ENCODE data around the gene RALGDS.

DNA sequence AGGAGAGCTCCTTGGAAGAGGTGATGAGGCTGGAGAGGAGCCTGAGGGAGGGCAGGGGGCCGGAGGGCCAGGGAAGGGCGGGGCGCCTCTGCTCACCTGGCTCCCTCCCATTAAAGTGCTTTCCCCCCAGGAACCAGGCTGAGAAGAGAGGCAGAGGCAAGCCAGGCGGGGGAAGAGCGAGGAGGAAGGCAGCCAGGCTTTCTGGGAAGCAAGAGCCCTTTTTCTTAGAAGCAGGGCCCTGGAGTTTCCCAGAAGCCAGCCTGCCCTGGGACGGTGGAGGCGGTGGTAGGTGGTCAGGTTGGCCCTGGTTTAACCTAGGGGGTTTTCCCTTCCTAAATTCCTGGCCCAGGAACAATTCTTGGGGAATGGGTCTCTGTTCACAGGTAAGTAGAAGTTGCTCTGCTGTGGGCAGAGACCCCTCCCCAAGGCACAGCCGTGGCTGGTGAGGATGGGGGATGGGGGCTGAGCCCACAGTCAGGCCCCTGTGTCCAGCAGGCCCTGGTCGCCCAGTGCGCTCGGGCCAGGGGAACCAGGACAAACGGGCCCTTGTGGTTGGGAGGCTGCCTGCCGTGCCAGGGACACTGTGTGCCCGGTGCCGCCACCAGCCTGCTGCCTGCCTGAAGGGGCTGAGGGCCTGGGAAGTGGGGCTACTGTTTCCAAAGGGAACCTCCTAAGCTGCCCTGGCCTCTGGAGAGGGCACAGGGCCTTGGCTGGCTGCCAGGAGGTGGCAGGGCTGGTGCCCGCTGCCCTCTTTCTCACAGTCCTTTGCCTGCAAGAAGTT is 16.6 kb upstream of the RALGDS start:
- TF ChIP-seq, protein P1, sequence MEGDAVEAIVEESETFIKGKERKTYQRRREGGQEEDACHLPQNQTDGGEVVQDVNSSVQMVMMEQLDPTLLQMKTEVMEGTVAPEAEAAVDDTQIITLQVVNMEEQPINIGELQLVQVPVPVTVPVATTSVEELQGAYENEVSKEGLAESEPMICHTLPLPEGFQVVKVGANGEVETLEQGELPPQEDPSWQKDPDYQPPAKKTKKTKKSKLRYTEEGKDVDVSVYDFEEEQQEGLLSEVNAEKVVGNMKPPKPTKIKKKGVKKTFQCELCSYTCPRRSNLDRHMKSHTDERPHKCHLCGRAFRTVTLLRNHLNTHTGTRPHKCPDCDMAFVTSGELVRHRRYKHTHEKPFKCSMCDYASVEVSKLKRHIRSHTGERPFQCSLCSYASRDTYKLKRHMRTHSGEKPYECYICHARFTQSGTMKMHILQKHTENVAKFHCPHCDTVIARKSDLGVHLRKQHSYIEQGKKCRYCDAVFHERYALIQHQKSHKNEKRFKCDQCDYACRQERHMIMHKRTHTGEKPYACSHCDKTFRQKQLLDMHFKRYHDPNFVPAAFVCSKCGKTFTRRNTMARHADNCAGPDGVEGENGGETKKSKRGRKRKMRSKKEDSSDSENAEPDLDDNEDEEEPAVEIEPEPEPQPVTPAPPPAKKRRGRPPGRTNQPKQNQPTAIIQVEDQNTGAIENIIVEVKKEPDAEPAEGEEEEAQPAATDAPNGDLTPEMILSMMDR (IDR thresholded peaks at IDR 0.05): no peak
- no peak for TF ChIP-seq POLR2A (IDR thresholded peaks at IDR 0.05)

Measured in esophagus squamous epithelium (tissue), 4 donors.